GM18951 (cell line): ENCODE results near the gene PSME3.
"Not testable (repeated sequence)": the region's sequence is repeated elsewhere in the genome, so short reads cannot be mapped to it uniquely, and the experiment has no call there.

Experiments
- POLR2A ChIP-seq: IDR thresholded peaks from 4 replicates; pipeline ENCODE4 v1.6.1; 2011; ENCODE audit warnings: mild to moderate bottlenecking; ENCODE audit not compliant: insufficient read length, insufficient read depth; ENCODE audit errors: extremely low read depth
- in situ Hi-C: fragments of 300-500 bp; cut with MboI; formaldehyde crosslinking; loops from one replicate; pipeline ENCODE4 v1.12.0; 2022; ENCODE audit warnings: low sequenced_read_pairs, mixed read lengths, inconsistent platforms; ENCODE audit not compliant: unreplicated experiment

The PSME3 gene

DNA sequence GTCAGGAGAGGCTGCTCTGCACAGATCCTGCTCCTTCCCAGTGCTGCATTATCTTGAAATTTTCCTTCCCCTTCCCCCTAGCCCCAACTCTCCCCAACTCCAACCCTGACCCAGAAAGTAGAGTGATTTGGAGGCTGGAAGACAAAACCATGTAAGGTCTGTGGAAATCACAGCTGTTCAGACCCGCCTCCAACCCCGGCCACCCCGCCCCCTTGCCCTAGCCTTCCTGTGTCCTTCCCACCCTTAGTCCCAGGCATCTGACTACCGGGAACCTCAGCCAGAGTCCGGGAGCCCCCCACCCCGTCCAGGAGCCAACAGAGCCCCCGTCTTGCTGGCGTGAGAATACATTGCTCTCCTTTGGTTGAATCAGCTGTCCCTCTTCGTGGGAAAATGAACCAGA lies 17.8 kb downstream of the PSME3 start, which contains the start of gene AOC3:
Gene AOC3 (plus strand): TSS at position 246 of the 400 bp plus-strand sequence. CDS start 145 bp downstream, at position 391.
- TF ChIP-seq POLR2A, result no peak
- in situ Hi-C loops, result no loop called here

DNA sequence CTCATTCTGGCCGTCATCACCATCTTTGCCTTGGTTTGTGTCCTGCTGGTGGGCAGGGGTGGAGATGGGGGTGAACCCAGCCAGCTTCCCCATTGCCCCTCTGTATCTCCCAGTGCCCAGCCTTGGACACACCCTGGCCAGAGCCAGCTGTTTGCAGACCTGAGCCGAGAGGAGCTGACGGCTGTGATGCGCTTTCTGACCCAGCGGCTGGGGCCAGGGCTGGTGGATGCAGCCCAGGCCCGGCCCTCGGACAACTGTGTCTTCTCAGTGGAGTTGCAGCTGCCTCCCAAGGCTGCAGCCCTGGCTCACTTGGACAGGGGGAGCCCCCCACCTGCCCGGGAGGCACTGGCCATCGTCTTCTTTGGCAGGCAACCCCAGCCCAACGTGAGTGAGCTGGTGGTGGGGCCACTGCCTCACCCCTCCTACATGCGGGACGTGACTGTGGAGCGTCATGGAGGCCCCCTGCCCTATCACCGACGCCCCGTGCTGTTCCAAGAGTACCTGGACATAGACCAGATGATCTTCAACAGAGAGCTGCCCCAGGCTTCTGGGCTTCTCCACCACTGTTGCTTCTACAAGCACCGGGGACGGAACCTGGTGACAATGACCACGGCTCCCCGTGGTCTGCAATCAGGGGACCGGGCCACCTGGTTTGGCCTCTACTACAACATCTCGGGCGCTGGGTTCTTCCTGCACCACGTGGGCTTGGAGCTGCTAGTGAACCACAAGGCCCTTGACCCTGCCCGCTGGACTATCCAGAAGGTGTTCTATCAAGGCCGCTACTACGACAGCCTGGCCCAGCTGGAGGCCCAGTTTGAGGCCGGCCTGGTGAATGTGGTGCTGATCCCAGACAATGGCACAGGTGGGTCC lies 18.4 kb downstream of the PSME3 start:
- in situ Hi-C loops, result not testable (repeated sequence)

DNA sequence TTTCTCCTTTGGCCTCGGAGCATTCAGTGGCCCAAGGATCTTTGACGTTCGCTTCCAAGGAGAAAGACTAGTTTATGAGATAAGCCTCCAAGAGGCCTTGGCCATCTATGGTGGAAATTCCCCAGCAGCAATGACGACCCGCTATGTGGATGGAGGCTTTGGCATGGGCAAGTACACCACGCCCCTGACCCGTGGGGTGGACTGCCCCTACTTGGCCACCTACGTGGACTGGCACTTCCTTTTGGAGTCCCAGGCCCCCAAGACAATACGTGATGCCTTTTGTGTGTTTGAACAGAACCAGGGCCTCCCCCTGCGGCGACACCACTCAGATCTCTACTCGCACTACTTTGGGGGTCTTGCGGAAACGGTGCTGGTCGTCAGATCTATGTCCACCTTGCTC lies 19.2 kb downstream of the PSME3 start:
- in situ Hi-C loops, result no loop called here
- no peak for TF ChIP-seq POLR2A

DNA sequence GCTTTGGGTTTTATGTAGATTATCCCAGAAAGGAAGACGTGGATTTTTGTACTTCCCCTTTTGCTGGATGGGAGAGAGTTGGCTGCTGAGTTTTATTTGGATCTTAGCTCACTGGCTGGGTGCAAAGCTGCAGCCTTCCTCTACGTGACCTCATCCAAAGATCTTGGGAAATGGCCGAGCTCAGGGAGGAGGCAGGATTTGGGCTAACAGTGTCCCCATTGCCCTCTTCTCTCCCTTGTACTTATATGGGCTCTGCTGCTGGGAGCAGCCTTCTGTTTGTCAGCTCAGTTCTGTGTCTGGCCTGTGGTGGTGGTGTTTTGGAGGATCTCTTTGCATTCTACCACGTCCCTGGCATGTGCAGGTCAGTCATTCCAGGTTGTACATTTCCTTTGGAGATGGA lies 19.8 kb downstream of the PSME3 start:
- in situ Hi-C loops, result no loop called here
- TF ChIP-seq POLR2A, result no peak

DNA sequence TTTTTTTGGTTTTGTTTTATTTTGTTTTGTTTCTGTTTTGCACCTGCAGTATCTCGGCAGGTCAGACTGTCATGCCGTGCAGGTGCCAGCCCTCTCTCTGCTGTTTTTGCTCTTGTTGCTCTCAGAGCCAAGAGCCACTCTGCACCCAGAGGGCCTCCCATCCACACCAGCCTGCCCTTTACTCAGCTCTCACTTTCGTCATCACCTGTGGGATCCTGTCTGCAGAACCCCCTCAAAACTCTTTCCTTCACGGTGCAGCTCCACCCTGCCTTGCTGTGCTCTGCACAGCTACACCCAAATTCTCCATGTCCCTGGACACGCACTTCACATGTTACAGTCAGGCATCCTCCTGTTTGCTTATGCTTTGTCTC lies 20.4 kb downstream of the PSME3 start:
- TF ChIP-seq POLR2A, result no peak
- in situ Hi-C loops, result no loop called here

DNA sequence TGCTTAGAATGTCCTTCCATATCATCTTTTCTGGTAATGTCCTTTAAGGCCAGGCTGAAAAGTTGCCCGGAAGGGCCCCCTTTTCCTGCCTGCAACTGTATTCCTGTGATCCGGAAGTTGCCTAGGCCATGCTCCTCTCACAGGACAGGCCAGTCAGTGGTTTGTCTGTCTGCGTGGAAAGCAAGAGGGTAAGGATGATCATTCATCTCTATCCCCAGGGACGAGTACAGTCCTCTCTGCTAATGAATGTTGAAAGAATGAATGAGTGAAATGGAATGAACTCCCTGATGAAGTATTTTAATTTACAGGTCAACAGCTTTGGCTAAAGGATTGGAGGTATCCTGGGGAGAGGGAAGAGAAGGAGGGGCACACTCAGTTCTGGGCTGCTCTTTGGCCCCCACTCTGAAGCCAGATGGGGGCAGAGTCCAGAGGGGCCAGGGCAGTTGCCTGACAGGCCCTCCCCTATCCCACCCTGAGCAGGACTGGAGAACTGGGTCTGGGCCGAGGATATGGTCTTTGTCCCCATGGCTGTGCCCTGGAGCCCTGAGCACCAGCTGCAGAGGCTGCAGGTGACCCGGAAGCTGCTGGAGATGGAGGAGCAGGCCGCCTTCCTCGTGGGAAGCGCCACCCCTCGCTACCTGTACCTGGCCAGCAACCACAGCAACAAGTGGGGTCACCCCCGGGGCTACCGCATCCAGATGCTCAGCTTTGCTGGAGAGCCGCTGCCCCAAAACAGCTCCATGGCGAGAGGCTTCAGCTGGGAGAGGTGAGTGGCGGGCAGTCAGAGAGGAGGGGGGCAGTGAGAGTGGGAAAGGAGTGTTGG lies 21.0 kb downstream of the PSME3 start:
- no peak for TF ChIP-seq POLR2A
- in situ Hi-C loops, result no loop called here

DNA sequence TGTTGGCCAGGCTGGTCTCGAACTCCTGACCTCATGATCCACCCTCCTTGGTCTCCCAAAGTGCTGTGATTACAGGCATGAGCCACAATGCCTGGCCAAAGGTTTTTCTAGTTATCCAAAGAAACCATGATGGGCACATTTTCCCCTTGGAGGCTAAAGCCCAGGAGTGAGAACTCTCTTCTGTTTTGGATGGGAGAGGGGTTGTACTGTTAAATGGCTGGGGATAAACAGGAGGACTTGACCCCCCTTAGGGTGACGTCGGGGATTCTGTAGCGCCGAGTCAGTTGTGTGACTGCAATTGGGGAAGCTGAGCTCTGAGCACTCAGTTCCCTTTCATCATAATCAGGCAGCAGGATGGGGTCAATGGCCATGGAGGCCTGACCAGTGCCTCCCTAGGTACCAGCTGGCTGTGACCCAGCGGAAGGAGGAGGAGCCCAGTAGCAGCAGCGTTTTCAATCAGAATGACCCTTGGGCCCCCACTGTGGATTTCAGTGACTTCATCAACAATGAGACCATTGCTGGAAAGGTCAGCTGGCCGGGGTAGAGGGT lies 21.9 kb downstream of the PSME3 start:
- TF ChIP-seq POLR2A, result no peak
- in situ Hi-C loops, result no loop called here

DNA sequence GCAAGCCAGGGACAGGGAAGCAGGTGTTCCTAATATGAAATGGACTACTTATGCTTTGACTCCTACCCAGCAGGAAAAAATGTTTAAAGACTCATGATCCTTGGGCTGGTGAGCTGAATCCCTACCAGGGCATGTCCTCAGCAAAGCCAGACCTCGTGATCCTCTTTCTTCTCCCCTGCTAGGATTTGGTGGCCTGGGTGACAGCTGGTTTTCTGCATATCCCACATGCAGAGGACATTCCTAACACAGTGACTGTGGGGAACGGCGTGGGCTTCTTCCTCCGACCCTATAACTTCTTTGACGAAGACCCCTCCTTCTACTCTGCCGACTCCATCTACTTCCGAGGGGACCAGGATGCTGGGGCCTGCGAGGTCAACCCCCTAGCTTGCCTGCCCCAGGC lies 22.9 kb downstream of the PSME3 start:
- in situ Hi-C loops, result not testable (repeated sequence)

DNA sequence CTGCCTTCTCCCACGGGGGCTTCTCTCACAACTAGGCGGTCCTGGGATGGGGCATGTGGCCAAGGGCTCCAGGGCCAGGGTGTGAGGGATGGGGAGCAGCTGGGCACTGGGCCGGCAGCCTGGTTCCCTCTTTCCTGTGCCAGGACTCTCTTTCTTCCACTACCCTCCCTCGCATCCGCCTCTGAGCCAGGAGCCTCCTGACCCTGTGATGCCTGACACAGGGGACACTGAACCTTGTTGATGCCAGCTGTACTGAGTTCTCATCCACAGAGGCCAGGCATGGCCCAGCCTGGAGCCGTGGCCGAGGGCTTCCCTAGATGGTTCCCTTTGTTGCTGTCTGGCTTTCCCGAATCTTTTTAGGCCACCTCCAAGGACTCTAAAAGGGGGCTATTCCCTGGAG lies 23.3 kb downstream of the PSME3 start:
- in situ Hi-C loops, result not testable (repeated sequence)

DNA sequence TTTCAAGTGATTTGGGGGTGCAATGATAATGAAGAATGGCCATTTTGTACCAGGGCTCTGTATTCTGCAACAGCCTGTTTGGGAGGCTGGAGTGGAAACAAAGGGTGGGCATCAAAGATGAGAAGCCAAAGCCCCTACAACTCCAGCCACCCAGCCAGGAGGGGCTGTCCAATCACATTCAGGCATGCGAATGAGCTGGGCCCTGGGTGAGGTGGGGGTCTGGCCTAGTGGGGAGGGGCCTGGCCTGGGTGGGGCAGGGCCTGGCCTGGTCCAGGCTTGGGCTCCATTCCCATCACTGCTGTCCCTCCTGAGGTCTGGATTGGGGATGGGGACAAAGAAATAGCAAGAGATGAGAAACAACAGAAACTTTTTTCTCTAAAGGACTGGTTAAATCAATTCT lies 24.2 kb downstream of the PSME3 start:
- in situ Hi-C loops, result no loop called here
- TF ChIP-seq POLR2A, result no peak

DNA sequence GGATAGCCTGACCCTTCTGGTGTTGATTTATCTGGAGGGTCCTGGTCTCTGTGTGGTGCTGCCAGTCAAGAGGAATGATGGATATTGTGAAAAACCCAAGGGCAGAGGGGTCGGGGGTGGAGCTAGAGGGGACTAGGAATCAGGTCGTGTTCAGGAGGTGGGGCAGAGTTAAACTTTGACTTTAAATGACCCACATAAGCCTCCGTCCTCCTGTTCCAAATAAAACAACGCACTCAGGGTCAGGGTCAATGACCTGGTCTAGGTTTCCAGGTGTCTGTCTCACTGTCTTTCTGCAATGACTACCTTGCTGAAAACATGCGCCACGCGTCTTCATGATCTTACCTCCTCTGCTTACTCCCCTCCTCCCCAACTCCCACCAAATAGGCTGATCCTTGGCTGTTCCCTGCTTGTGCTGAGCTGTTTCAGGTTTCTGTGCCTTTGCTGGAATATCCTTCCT lies 32.5 kb downstream of the PSME3 start:
- in situ Hi-C loops, result no loop called here
- no peak for TF ChIP-seq POLR2A

DNA sequence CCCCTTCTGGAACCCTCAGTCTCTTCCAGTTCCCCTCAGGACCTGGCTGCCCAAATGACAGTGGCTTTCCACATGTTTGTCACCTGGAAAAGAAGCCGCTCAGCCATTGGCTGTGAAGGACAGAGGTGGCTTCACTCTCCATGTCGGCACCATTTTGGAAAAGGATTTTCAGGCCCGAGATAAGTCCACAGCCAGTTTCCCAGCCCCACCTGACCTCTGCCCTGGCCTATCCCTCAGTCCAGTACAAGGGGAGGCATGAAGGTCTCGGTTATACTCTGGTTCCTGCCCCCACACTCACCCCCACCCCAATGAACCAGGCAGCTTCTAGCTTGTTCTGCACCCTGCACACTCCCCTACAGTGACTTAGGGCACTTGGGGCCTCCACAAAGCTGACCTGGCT lies 33.0 kb downstream of the PSME3 start:
- in situ Hi-C loops, result no loop called here

DNA sequence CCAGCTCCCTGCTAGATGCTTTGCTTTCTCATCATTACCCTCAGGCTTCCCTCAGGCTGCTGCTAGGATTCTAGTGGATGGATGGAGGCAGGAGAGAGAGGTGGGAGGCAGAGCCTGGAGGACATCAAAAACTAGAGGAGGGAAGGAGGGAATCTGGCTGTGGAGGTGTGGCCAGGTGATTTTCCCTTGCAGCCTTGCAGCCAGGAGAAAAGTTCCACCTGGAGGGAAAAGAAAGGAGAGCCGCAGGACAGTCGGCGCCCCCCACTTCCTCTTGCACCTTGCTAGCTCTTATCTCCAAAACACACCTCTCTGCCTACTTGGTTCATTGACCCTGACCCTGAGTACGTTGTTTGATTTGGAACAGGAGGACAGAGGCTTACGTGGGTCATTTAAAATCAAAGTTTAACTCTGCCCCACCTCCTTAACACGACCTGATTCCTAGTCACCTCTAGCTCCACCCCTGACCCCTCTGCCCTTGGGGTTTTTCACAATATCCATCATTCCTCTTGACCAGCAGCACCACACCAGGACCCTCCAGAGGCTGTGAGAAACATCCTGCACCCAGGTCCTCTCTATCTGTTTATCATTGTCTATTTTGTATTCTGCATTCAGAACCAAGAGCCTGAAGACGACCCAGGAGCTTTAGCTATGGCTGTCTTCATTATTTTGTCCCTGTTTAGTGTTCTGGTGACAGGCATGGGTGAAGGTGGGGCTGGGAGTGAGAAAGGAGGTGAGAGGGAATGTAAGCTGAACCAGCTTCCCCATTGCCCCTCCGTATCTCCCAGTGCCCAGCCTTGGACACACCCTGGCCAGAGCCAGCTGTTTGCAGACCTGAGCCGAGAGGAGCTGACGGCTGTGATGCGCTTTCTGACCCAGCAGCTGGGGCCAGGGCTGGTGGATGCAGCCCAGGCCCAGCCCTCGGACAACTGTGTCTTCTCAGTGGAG lies 33.7 kb downstream of the PSME3 start:
- TF ChIP-seq POLR2A, result no peak
- in situ Hi-C loops, result no loop called here

More for the DNA sequence above, 33.0 kb downstream of the PSME3 start:
- no peak for TF ChIP-seq POLR2A

DNA sequence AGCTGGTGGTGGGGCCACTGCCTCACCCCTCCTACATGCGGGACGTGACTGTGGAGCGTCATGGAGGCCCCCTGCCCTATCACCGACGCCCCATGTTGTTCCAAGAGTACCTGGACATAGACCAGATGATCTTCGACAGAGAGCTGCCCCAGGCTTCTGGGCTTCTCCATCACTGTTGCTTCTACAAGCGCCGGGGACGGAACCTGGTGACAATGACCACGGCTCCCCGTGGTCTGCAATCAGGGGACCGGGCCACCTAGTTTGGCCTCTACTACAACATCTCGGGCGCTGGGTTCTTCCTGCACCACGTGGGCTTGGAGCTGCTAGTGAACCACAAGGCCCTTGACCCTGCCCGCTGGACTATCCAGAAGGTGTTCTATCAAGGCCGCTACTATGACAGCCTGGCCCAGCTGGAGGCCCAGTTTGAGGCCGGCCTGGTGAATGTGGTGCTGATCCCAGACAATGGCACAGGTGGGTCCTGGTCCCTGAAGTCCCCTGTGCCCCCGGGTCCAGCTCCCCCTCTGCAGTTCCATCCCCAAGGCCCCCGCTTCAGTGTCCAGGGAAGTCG lies 34.6 kb downstream of the PSME3 start:
- in situ Hi-C loops, result not testable (repeated sequence)
